ENCODE results near the gene FOXP1.

FOXP1 gene

DNA sequence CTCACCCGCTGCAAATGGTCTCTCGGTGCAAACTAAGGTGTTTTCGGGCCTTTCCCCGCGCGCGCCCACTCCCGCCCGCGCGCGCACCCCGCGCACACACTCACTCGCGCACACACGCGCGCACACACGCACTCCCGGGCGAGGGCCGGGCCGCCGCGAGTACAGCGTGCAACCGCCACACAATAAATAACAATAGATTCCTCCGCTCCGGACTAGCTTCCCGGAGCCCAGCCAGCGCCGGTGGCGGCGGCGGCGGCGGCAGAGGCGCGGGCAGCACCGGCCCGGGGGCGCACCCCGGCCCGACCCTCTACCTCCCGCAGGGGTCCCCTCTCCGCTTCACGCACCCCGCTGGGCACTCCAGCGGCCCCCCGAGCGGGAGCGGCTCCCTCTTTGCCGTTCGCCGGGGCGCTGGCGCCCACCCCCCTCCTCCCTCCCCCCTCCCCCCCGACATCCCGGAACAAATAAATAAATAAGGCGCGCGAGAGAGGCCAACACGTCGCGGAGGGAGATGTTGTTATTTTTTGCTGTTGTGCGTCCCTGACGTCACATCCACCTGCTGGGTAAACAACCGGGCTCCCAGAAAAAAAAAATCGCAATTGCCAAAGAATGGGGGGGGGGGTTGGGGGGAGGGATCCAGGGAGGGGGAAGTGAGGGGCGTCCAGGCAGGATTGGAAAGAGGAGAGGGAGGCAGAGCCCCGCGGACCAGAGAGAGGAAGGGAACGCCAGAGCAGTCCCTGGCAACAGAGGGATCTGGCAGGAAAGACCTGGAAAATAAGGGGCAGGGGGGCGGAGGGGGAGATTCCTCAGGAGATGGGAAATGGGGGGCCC, at the start of gene FOXP1:
TSS of gene FOXP1 (minus strand) at position 163 of the 828 bp plus-strand sequence. CDS start 385,347 bp downstream, outside the sequence.
- peak in 56 of 58 donors; percentile 16 to 86 (median 68) for DNase-seq

- no peak for DNase-seq
These were observed 46.2 kb upstream of the FOXP1 start for GRCh38 chr3:71629711-71630110.

DNA sequence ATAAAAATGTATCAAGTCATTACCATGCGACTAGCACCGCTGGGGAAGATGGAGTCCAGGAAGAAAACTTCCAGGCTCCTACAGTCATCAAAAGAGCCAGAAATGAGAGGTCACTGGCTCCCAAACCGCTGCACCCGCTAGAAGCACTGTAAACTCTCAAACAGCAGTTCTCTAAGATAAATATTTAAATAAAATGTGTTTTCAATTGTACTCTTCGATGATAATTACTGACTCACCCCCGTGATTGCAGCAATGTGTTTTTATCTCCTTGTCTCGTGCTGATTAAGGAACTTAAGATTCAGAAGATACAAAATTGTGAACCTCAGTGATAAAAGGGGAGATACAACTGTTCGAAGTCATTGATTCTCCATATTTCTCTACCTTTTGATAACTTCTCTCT, 45.8 kb upstream of the FOXP1 start:
- DNase-seq: no peak

- DNase-seq: no peak
These were observed 45.0 kb upstream of the FOXP1 start for GRCh38 chr3:71628522-71628921.

DNA sequence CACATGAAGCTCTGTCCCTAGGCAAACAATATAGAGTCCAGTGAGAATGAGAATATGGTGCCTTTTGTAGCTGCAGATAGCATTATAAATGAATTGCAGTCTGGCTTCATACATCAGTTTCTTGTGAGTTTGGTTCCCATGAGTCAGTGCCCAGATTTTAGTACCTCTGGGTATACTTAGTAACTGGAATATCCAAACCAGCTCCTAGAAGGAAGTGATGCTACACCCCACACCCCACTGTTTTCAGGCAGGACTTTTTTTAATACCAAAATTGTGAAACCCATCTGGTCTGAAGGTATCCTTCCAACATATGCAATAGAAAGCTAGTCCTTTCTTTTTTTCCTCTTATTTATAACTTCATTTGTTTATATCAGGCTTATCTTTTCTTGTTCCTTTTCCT, 42.1 kb upstream of the FOXP1 start:
- DNase-seq: no peak

DNA sequence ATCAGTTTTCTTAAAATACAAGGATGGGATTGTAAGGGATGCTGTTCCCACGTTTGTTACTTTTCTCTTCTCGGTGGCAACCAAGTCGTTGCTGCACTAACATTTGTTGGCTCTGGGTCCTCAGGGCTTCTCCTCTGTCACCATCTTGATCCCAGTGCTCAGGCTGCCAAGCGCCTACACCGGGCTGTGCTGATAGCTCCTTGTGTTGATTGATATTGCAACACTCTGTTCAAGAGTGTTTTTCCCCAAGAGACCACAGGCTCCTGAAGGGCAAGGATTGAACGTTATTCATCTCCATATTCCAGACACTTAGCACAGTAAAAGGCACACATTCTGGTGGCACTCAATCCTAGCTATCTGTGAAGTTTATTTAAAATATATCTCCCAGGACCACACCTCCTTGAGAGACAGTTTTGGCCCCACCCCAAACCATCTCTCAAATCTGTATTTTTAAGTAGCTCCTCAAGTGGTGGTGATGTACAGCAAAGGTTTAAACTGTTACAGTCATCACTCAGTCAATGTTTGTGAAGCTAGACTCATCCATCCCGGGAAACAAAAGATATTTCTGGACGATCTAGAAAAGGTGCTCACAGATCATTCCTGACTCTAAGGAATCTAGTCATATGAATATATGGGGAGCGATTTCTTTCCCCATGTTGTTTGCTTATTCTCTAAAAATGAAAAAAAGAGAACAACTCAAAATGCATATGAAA, 38.5 kb upstream of the FOXP1 start:
- no peak for DNase-seq

DNA sequence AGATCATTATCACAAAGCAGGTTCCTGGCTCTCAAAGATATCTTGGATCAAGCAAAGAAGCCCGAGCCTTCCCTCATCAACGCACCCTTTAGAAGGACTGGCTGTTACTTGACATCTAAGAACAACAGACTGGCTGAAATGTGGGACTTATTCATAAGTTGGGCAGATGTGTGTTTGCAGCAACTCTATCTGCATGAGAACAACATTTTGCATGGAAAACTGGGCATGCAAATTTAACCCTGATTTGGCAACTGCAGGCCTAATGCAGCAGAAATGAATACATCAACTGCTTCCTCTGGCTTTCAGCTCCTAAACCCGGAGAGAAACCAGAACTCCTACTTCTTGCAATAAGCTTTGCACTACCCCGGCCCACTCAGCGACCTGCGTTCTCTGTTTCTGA, 35.0 kb upstream of the FOXP1 start:
- peak in 1 of 58 donors; percentile 6 for DNase-seq

DNA sequence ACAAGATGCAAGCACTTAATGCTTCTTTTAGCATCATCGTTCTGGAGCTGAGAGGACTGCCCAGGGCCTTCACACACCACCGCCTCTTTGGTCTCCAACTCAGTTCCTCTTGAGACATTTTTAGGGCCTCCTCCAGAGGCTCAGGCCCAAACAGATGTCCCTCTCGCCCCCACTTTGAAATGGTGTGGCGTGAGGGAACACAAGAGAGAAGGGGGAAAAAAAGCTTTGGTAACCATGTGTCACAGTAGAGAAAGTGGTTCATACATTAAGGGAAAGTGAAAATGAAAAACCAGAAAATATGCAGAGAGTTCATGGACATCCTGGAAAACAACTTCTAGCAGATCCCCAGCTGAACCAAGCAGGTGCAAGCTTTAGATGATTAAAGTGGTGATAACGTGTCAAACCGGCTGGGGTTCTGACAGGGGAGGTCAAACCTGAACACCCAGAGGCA, 33.1 kb upstream of the FOXP1 start:
- DNase-seq: peak in 21 of 58 donors; percentile 3 to 69 (median 19)

DNA sequence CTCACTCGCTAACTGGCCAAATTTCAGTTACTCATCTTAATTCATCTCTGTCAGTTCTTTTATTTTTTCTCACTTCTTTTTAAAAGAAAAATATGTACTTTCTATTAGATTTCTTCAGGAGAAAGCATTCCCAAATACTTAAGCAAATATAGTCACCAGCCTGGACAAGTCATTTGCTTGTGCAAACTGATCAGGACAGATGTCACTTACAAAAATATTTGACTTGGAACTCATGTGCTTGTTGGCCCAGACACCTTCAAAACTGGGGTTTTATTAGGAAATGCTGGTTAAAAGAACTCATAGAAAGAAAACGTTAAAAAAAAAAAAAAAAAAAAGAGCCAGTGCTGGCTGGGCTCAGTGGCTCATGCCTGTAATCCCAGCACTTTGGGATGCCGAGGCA, 31.3 kb upstream of the FOXP1 start:
- DNase-seq: no peak

- DNase-seq: no peak
These were observed 30.9 kb upstream of the FOXP1 start for GRCh38 chr3:71614426-71614825.

DNA sequence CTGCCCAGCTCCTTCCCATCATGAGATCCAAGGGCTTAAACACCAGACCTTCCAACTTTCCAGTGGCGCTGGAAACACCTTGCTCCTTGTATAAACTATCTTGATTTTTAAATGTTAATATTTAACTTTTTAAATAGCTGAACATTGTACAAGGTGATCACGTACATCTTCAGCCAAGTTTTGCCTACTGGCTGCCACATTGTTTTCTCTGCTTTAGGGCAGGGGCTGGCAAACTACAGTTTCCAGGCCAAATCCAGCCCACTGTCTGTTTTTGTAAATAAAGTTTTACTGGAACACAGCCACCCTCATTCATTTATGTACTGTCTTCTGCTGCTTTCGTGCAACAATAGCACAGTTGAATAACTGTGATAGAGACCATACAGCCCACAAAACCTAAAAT, 27.6 kb upstream of the FOXP1 start:
- no peak for DNase-seq

GRCh38 chr3:71607364-71607763, 23.8 kb upstream of the FOXP1 start:
- no peak for DNase-seq

DNA sequence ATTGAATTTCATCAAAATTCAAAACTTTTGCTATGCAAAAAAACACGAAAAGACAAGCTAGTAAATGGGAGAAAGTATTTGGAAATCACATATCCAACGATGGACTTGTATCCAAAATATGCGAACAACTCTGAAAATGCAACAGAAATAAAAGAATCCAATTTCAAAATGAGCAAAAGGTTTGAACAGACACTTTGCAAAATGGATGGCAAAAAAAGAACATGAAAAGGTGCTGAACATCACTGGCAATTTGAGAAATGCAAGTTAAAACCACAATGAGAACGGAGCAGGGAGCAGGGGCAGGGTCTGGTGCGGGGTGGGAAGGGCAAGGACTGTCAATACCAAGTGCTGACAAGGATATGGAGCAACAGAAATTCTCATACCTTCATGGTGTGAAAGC, 23.1 kb upstream of the FOXP1 start:
- DNase-seq: no peak

- no peak for DNase-seq
These were observed 18.7 kb upstream of the FOXP1 start for GRCh38 chr3:71602256-71602655.

GRCh38 chr3:71601811-71602210, 18.3 kb upstream of the FOXP1 start:
- DNase-seq: no peak

DNA sequence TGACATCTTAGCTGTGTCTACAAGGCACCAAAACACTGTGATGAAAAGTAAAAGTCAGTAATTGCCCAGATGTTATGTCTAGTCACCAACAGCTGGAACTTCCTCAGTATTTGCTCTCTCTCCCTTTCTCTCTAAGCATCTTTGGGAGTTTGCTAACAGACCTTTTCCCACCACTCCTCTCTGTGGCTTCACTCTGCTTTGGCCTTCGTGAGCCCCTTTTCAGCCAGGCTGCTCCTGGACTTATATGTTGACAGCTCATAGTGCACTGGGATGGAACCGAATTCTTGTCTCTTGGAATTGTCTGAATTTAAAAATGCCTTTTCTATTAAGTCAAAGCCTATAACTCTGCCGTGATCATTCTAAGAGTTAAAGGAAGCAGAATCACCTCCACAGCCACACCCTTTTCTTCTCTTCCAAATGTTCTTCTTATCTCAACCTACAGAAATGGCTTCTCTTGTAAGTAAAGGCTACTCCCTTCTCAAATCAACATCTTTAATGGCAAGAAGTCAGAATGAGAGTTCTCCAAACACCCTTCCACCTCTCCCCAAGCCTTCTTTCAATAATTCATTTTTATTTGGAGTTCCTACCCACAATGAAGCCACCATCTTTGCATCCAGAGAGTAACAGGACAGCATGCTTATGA, 17.2 kb upstream of the FOXP1 start:
- DNase-seq: no peak

DNA sequence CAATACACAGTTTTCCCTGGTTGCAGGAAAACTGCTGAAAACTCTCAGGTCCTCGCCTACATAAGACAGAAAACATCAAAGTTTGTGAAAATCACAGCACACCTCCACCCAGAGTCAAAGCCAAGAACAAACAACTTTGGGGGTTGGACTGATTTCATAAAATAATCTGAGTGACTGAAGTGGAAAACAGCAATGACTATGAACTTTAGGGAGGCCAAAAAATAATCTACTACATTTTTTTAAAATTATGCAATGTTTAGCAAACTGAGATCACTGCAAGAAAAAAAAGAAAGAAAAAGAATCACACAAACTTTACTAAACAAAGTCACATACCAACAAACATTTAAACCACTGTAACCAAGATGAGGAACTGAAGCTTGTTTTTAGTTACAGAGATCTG, 15.9 kb upstream of the FOXP1 start:
- peak in 1 of 58 donors; percentile 42 for DNase-seq

DNA sequence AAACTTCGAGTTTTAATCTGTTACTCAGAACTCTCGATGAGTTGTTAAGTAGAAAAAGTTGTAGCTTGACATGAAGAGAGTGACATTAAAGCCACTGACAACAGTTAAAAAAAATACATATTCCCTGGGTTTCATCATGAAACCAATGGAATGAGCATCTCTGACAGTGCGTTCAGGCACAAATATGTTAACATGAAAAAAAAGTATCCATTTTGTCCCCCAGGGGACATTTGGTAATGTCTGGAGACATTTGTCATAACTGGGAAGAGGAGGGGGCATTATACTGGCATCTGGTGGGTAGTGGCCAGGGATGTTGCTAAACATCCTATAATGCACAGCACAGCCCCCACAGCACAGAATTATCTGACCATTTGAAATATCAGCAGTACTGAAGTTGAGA, 14.8 kb upstream of the FOXP1 start:
- DNase-seq: no peak

DNA sequence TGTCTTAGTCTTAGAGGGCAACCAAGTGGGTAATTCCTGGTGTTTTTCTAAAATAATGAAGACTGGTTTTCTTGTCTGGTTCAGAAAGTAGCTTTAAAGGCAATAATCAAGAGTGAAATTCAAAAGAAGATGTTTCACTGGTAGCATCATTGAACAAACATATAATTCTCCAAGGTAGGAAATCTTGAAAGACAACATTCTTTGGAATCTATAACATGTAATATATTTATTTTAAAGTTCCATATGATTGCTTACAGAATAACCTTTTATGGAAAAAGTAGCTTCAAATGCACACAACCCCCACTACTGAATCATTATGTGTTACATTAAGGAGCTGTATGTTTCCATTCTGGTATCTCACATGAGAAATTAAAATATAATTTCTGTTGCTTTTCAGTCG, 13.8 kb upstream of the FOXP1 start:
- no peak for DNase-seq

DNA sequence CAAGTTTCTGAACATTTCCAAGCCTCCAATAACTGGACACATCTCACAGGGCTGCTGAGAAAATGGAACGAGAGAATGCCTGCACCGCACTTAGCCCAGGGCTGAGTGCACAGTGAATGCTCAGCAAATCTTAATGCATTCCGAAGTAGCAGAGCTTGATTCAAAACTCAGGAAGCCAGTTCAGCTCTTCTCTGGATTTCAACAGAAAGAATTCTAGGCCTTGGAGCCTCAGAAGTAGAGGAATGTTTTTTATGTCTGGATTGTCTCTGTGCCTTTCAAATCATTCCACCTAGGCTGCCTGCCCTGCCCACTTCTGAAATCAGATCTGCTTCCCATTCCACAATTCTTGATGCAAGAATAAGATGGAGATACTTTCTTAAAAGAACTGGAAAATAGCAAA, 9.6 kb upstream of the FOXP1 start:
- no peak for DNase-seq

- no peak for DNase-seq
These were observed 7.6 kb upstream of the FOXP1 start for GRCh38 chr3:71591101-71591500.

DNA sequence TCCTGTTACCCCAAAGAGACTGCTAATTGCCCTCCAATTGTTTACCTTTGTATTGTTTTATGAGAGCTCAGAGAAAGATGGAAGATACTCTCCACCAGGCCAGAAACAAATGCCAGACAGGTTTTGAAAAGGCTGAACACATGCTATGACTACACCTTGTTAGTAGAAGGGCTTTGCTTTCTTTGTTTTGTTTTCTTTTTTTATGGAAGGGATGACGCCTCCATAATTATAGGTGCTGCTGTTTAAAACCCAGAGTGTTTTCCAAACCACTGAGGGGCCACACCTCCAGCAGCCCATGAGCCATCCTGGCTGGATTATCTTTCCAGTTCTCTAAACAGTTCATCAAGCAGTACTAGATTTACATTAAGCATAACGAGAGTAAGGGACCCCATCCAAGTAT, 5.6 kb upstream of the FOXP1 start:
- DNase-seq: no peak
